Activated B cell treated with CpG ODN at 0.5 μM for 24 hours (primary cell): ENCODE results near the gene NABP2. TPM values are rescaled to one million over a fixed set of nuclear protein-coding genes. Genes with fewer than 3 reads are reported as not detected.

ENCODE experiments used
- ATAC-seq: fragments of 200-7000 bp; cut with Tn5 transposase; one replicate; pipeline ENCODE4 v1.10.0; 2021; ENCODE audit warnings: low read depth, mild to moderate bottlenecking, moderate library complexity
- CTCF ChIA-PET: fragments of 350-600 bp; sonication (Branson Sonifier 250); formaldehyde crosslinking; loops from one replicate; lab custom pipeline; 2021; ENCODE audit warnings: antibody characterized with exemption; lab: Charles Lee
- POLR2A ChIA-PET: fragments of 350-600 bp; sonication (Branson Sonifier 250); formaldehyde crosslinking; loops from one replicate; lab custom pipeline; 2021; ENCODE audit warnings: antibody characterized with exemption; lab: Charles Lee
- DNase-seq: peaks from one replicate; pipeline ENCODE4 v3.0.0; 2022
- H3K27ac Mint-ChIP-seq: one replicate; pipeline ENCODE4 v1.8.0; 2020; ENCODE audit warnings: mixed read lengths
- H3K27me3 Mint-ChIP-seq: one replicate; pipeline ENCODE4 v1.8.0; 2021; ENCODE audit warnings: mixed read lengths
- H3K36me3 Mint-ChIP-seq: one replicate; pipeline ENCODE4 v1.8.0; 2021; ENCODE audit warnings: low read depth, mixed read lengths
- H3K4me1 Mint-ChIP-seq: one replicate; pipeline ENCODE4 v1.8.0; 2021; ENCODE audit warnings: mixed read lengths
- H3K4me3 Mint-ChIP-seq: one replicate; pipeline ENCODE4 v1.8.0; 2020; ENCODE audit warnings: mild to moderate bottlenecking, mixed read lengths
- H3K9me3 Mint-ChIP-seq: one replicate; pipeline ENCODE4 v1.8.0; 2020; ENCODE audit warnings: mixed read lengths
- CTCF ChIP-seq: fragments of 200-600 bp; IDR thresholded peaks from one replicate; pipeline ENCODE4 v1.8.0; 2022; ENCODE audit warnings: antibody characterized with exemption, mild to moderate bottlenecking
- intact Hi-C: fragments of 100-400 bp; cut with micrococcal nuclease; formaldehyde crosslinking; loops from one replicate; pipeline ENCODE4 v1.15.1; 2024
- total RNA-seq: library from RNA; stranded (reverse); gene quantifications from 2 replicates; pipeline ENCODE4 v1.2.3, GENCODE V29; 2022

NABP2 gene
- total RNA-seq, 1 donor from 2014 or later, result 27.7 TPM

- Mint-ChIP-seq H3K4me1 (peaks cover 5% of the 10 kb centered on the region), H3K27me3 (no peaks in the 10 kb centered on the region), H3K9me3 (no peaks in the 10 kb centered on the region), H3K4me3 (no peak overlapping the region), H3K27ac (no peak overlapping the region), H3K36me3 (peaks cover 78% of the 10 kb centered on the region)
- ATAC-seq (no peak), DNase-seq (no peak)
- POLR2A ChIA-PET, result interaction anchor here (0.5 kb wide), 1 partner anchor 78 kb away, joined by 5 read pairs; no protein-coding TSS in a partner anchor
- CTCF ChIA-PET, result no interaction called here
- TF ChIP-seq CTCF, result no peak
- intact Hi-C loops, result no loop called here
Observed at GRCh38 chr12:56278905-56279304, 54.8 kb downstream of the NABP2 start.

Other genes with a start within 250 kb of the NABP2 start
- gene SUOX, start 227.1 kb upstream of the NABP2 start, total RNA-seq, result 5.4 and 5.6 TPM in 2 replicates
- gene IKZF4, start 203.3 kb upstream of the NABP2 start, total RNA-seq, result 4.1 and 6.4 TPM in 2 replicates
- gene RPS26, start 182.4 kb upstream of the NABP2 start, total RNA-seq, result 23.9 and 28.1 TPM in 2 replicates
- gene ERBB3, start 144.2 kb upstream of the NABP2 start, total RNA-seq, result not detected in 2 replicates
- 137 and 155 TPM in 2 replicates for gene PA2G4, start 119.8 kb upstream of the NABP2 start, total RNA-seq
- 5,829 and 6,631 TPM in 2 replicates for gene RPL41, start 107.7 kb upstream of the NABP2 start, total RNA-seq
- gene ZC3H10, start 106.1 kb upstream of the NABP2 start, total RNA-seq, result 15.4 and 17.1 TPM in 2 replicates
- gene ESYT1, start 96.1 kb upstream of the NABP2 start, total RNA-seq, result 120 and 137 TPM in 2 replicates
- gene MYL6B, start 71.8 kb upstream of the NABP2 start, total RNA-seq, result 25.2 and 36.2 TPM in 2 replicates
- 921 and 1,059 TPM in 2 replicates for gene MYL6, start 66.0 kb upstream of the NABP2 start, total RNA-seq
- 109 and 136 TPM in 2 replicates for gene SMARCC2, start 34.9 kb upstream of the NABP2 start, total RNA-seq
- 75.8 and 86.0 TPM in 2 replicates for gene RNF41, start 2.4 kb upstream of the NABP2 start, total RNA-seq
- 0.37 and 1.00 TPM in 2 replicates for gene SLC39A5, start 5.7 kb downstream of the NABP2 start, total RNA-seq
- gene ANKRD52, start 34.0 kb downstream of the NABP2 start, total RNA-seq, result 44.1 and 44.8 TPM in 2 replicates
- 30.2 and 35.6 TPM in 2 replicates for gene COQ10A, start 42.6 kb downstream of the NABP2 start, total RNA-seq
- gene CS, start 76.0 kb downstream of the NABP2 start, total RNA-seq, result 229 and 233 TPM in 2 replicates
- gene CNPY2, start 91.6 kb downstream of the NABP2 start, total RNA-seq, result 72.1 and 98.8 TPM in 2 replicates
- 86.3 and 98.9 TPM in 2 replicates for gene PAN2, start 109.7 kb downstream of the NABP2 start, total RNA-seq
- 5.6 and 7.2 TPM in 2 replicates for gene IL23A, start 114.5 kb downstream of the NABP2 start, total RNA-seq
- 159 and 177 TPM in 2 replicates for gene STAT2, start 135.8 kb downstream of the NABP2 start, total RNA-seq
- gene APOF, start 138.5 kb downstream of the NABP2 start, total RNA-seq, result not detected in 2 replicates
- gene TIMELESS, start 225.1 kb downstream of the NABP2 start, total RNA-seq, result 31.8 and 35.0 TPM in 2 replicates
- gene MIP, start 230.3 kb downstream of the NABP2 start, total RNA-seq, result not detected in 2 replicates
- gene SPRYD4, start 244.2 kb downstream of the NABP2 start, total RNA-seq, result 5.8 and 7.5 TPM in 2 replicates